ENCODE measurements around the gene NOD1. TPM values are rescaled to one million over a fixed set of nuclear protein-coding genes. Genes with fewer than 3 reads are reported as not detected.
A peak's percentile ranks its signal among the peaks of the same experiment; 100 is the strongest.

NOD1 gene
- total RNA-seq, 4 donors from 2014 or later, result 12.4 to 18.3 (median 15.6) TPM

DNA sequence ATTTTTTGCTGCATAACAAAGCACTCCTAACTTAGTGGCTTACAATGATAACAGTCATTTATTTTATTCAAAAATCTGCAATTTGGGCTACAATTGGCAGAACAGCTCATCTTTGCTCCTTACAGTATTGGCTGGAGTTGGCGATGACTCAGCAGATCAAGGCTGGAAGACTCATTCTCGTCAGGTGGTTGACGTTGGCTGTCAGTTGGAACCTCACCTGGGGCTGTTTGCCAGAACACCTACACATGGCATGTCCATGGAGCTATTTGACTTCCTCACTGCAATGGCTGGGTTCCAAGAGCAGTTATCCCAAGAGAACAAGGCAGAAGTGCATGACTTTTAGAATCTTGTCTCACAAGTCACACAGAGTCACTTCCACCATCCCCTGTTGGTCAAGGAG lies 75.1 kb downstream of the NOD1 start:
- DNase-seq, result peak; percentile 56
- Histone ChIP-seq H3K4me1 (no peaks in the 10 kb centered on the region), H3K36me3 (peaks cover 0 to 6% (median 0%) of the 10 kb centered on the region in 4 donors), H3K27ac (no peak overlapping the region), H3K9me3 (no peaks in the 10 kb centered on the region), H3K4me3 (no peak overlapping the region), H3K27me3 (no peaks in the 10 kb centered on the region)
- intact Hi-C loops (cut with DNase I; ENCODE audit: low total_unique reads) (no loop called here), in situ Hi-C loops (cut with MboI; ENCODE audit: low pct_ligation_motif_present in 1 of 4, low pct_unique_long_range_greater_than_20kb in 1 of 4, low sequenced_read_pairs in 3 of 4) (loop anchor here in 3 of 4 donors (10.0 to 25.0 kb wide), 3 partner anchors 119 to 241 kb away; partner anchors contain the start of gene ZNRF2 (in 1 of the 3))
- TF ChIP-seq POLR2AphosphoS5 (IDR thresholded peaks at IDR 0.05), result no peak
- no peak for TF ChIP-seq EP300 (IDR thresholded peaks at IDR 0.05; ENCODE audit: low read depth)
- TF ChIP-seq POLR2A (IDR thresholded peaks at IDR 0.05), result no peak
- TF ChIP-seq, protein P1, sequence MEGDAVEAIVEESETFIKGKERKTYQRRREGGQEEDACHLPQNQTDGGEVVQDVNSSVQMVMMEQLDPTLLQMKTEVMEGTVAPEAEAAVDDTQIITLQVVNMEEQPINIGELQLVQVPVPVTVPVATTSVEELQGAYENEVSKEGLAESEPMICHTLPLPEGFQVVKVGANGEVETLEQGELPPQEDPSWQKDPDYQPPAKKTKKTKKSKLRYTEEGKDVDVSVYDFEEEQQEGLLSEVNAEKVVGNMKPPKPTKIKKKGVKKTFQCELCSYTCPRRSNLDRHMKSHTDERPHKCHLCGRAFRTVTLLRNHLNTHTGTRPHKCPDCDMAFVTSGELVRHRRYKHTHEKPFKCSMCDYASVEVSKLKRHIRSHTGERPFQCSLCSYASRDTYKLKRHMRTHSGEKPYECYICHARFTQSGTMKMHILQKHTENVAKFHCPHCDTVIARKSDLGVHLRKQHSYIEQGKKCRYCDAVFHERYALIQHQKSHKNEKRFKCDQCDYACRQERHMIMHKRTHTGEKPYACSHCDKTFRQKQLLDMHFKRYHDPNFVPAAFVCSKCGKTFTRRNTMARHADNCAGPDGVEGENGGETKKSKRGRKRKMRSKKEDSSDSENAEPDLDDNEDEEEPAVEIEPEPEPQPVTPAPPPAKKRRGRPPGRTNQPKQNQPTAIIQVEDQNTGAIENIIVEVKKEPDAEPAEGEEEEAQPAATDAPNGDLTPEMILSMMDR (IDR thresholded peaks at IDR 0.05), result no peak
- 72 to 83% methylated on average over 1 to 3 of the region's 3 CpGs for WGBS, 2 donors (ENCODE audit: low coverage in 1 of 2)

DNA sequence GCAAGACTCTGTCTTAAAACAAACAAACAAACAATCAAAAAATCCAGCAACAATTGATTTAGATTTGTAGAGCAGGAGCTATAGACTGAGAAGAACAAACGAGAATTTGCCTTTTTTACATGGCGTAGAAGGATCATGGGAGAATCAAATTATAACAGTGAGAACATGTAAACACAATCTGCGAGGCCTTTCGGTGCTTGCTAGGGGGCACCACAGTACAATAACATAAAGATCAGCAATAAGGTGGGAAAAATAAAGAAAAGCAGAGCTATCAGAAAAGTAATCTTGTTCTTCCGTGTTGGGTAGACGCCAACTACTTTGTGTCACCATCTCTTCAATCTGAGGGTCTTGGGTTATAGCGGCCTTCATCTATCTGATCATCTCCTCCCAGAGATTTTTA lies 82.2 kb downstream of the NOD1 start:
- Histone ChIP-seq H3K4me1 (no peaks in the 10 kb centered on the region), H3K36me3 (no peaks in the 10 kb centered on the region), H3K27me3 (no peaks in the 10 kb centered on the region), H3K27ac (no peak overlapping the region), H3K4me3 (no peak overlapping the region), H3K9me3 (no peaks in the 10 kb centered on the region)
- no peak for DNase-seq
- TF ChIP-seq POLR2AphosphoS5 (IDR thresholded peaks at IDR 0.05) (no peak), POLR2A (IDR thresholded peaks at IDR 0.05) (no peak), EP300 (IDR thresholded peaks at IDR 0.05; ENCODE audit: low read depth) (no peak)
- TF ChIP-seq, protein P1 (IDR thresholded peaks at IDR 0.05), result no peak
- in situ Hi-C loops (cut with MboI; ENCODE audit: low pct_ligation_motif_present in 1 of 4, low pct_unique_long_range_greater_than_20kb in 1 of 4, low sequenced_read_pairs in 3 of 4), result no loop called here
- 77 to 88% methylated on average over 5 to 7 of the region's 7 CpGs for WGBS, 2 donors (ENCODE audit: low coverage in 1 of 2)
- intact Hi-C loops (cut with DNase I; ENCODE audit: low total_unique reads), result no loop called here

- H3K4me1 ChIP-seq, result no peaks in the 10 kb centered on the region
- 96 to 100% methylated on average over 1 to 4 of the region's 4 CpGs for WGBS, 2 donors (ENCODE audit: low coverage in 1 of 2)
- intact Hi-C loops (cut with DNase I; ENCODE audit: low total_unique reads) (no loop called here), in situ Hi-C loops (cut with MboI; ENCODE audit: low pct_ligation_motif_present in 1 of 4, low pct_unique_long_range_greater_than_20kb in 1 of 4, low sequenced_read_pairs in 3 of 4) (no loop called here)
- H3K4me3 ChIP-seq, result no peak overlapping the region
- no peak for DNase-seq
- TF ChIP-seq EP300 (IDR thresholded peaks at IDR 0.05; ENCODE audit: low read depth) (no peak), POLR2A (IDR thresholded peaks at IDR 0.05) (no peak)
- no peaks in the 10 kb centered on the region for H3K36me3 ChIP-seq
- no peak overlapping the region for H3K27ac ChIP-seq
- no peaks in the 10 kb centered on the region for H3K27me3 ChIP-seq
- no peaks in the 10 kb centered on the region for H3K9me3 ChIP-seq
Measured at GRCh38 chr7:30395676-30396075, 82.9 kb downstream of the NOD1 start.

DNA sequence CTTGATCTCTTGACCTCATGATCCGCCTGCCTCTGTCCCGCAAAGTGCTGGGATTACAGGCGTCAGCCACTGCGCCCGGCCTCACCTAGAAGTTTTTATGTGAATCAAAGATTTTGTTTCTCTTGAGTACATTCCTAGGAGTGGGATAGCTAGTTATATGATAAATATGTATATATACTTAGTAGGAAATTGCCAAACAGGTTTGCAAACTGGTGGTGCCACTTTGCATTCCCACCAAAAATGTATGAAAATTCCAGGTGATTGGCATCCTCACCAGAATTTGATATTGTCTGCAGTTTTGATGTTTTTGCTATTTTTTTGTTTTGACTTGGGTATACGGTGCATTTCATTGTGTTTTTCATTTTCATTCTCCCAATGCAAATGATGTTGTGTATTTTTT lies 86.8 kb downstream of the NOD1 start:
- TF ChIP-seq, protein P1 (IDR thresholded peaks at IDR 0.05), result no peak
- TF ChIP-seq POLR2A (IDR thresholded peaks at IDR 0.05) (no peak), EP300 (IDR thresholded peaks at IDR 0.05; ENCODE audit: low read depth) (no peak), POLR2AphosphoS5 (IDR thresholded peaks at IDR 0.05) (no peak)
- H3K9me3 ChIP-seq, result no peaks in the 10 kb centered on the region

More for the DNA sequence above, 86.8 kb downstream of the NOD1 start:
- in situ Hi-C loops (cut with MboI; ENCODE audit: low pct_ligation_motif_present in 1 of 4, low pct_unique_long_range_greater_than_20kb in 1 of 4, low sequenced_read_pairs in 3 of 4), result no loop called here
- no peak overlapping the region for H3K4me3 ChIP-seq
- H3K4me1 ChIP-seq, result no peaks in the 10 kb centered on the region
- intact Hi-C loops (cut with DNase I; ENCODE audit: low total_unique reads), result no loop called here
- no peak for DNase-seq
- H3K36me3 ChIP-seq, result no peaks in the 10 kb centered on the region
- 91 to 97% methylated on average over 6 of the region's 6 CpGs for WGBS, 2 donors (ENCODE audit: low coverage in 1 of 2)
- no peaks in the 10 kb centered on the region for H3K27me3 ChIP-seq
- H3K27ac ChIP-seq, result no peak overlapping the region

Data from transverse colon (tissue), 4 donors.